ENCODE data around the gene LYRM2.
A peak's percentile ranks its signal among the peaks of the same experiment; 100 is the strongest.

LYRM2 gene

GRCh38 chr6:89566008-89566800 lies 72.3 kb downstream of the LYRM2 start:
- TF ChIP-seq CTCF (IDR thresholded peaks at IDR 0.05; ENCODE audit: low read depth, low read length) = no peak
- no peak overlapping the region for H3K4me3 ChIP-seq (replicated peaks in 1 of 2; ENCODE audit: low read depth in 2 of 2, low read length in 2 of 2)
- DNase-seq (ENCODE audit: low read depth in 2 of 2) = no peak

- TF ChIP-seq CTCF (IDR thresholded peaks at IDR 0.05; ENCODE audit: low read depth, low read length) = no peak
- DNase-seq (ENCODE audit: low read depth in 2 of 2) = no peak
- no peak overlapping the region for H3K4me3 ChIP-seq (replicated peaks in 1 of 2; ENCODE audit: low read depth in 2 of 2, low read length in 2 of 2)
These were observed 73.7 kb downstream of the LYRM2 start for GRCh38 chr6:89564752-89565427.

GRCh38 chr6:89563866-89564265 lies 74.7 kb downstream of the LYRM2 start:
- DNase-seq (ENCODE audit: low read depth in 2 of 2) = no peak
- TF ChIP-seq CTCF (IDR thresholded peaks at IDR 0.05; ENCODE audit: low read depth, low read length) = no peak
- H3K4me3 ChIP-seq (replicated peaks in 1 of 2; ENCODE audit: low read depth in 2 of 2, low read length in 2 of 2) = no peak overlapping the region

GRCh38 chr6:89562093-89562973 lies 76.2 kb downstream of the LYRM2 start:
- TF ChIP-seq CTCF (IDR thresholded peaks at IDR 0.05; ENCODE audit: low read depth, low read length) = no peak

DNA sequence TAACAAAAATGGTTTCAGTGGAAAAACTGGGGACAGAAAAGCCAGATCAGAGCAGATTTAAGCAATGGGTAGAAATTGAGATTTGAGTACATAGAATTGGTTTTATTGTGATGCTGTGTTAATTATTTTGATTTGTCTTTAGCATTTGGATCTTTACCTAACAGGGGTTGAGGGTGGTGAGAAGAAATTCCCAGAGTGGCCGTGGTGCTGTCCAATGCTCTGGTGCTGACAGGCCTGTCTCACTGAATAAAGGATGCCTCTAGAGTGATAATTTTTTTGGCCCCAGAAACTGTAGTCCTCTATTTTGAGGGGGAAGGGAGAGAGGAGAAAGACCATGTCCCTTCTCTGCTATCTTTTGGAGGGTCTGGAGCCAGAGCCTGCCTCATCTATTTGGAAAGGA lies 79.1 kb downstream of the LYRM2 start:
- no peak for TF ChIP-seq CTCF (IDR thresholded peaks at IDR 0.05; ENCODE audit: low read depth, low read length)
- no peak overlapping the region for H3K4me3 ChIP-seq (replicated peaks in 1 of 2; ENCODE audit: low read depth in 2 of 2, low read length in 2 of 2)
- peak in 1 of 2 donors; percentile 5 for DNase-seq (ENCODE audit: low read depth in 2 of 2)

More at GRCh38 chr6:89562093-89562973, 76.2 kb downstream of the LYRM2 start:
- peak; percentile 2 to 5 for DNase-seq (ENCODE audit: low read depth in 2 of 2)
- no peak overlapping the region for H3K4me3 ChIP-seq (replicated peaks in 1 of 2; ENCODE audit: low read depth in 2 of 2, low read length in 2 of 2)

GRCh38 chr6:89555806-89556205 lies 82.7 kb downstream of the LYRM2 start:
- no peak for TF ChIP-seq CTCF (IDR thresholded peaks at IDR 0.05; ENCODE audit: low read depth, low read length)
- DNase-seq (ENCODE audit: low read depth in 2 of 2) = no peak
- H3K4me3 ChIP-seq (replicated peaks in 1 of 2; ENCODE audit: low read depth in 2 of 2, low read length in 2 of 2) = no peak overlapping the region

Data from cardiac fibroblast (primary cell).